GF-D8 (cell line): ENCODE results near the gene C11orf16.
"Not testable (repeated sequence)": the region's sequence is repeated elsewhere in the genome, so short reads cannot be mapped to it uniquely, and the experiment has no call there.

Experiments used
- DNase-seq: peaks from one replicate; lab custom pipeline; 2025; lab: John Stamatoyannopoulos, UW

The C11orf16 gene

DNA sequence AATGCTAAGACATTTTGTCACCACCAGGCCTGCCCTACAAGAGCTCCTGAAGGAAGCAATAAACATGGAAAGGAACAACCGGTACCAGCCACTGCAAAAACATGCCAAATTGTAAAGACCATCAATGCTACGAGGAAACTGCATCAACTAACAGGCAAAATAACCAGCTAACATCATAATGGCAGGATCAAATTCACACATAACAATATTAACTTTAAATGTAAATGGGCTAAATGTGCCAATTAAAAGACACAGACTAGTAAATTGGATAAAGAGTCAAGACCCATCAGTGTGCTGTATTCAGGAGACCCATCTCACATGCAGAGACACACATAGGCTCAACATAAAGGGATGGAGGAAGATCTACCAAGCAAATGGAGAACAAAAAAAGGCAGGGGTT lies 41.6 kb downstream of the C11orf16 start:
- not testable (repeated sequence) for DNase-seq

DNA sequence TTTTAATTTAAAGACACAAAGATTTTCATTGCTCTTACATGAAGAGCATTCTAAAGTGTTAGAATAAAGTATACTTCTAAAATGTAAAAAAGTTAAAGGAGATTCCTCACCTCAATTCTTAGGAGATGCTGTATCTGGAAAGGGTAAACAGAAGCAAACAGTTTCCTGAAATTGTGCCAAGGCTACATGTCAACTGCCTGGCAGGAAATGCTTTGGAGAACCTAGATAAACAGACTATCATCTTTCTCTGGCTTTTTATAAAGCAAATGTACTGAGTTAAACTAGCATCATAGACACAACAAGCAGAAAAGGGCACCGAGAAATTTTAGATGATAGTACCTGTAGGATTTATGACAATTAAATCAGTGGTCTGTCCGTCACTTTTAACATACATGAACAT lies 46.4 kb downstream of the C11orf16 start:
- DNase-seq, result no peak

DNA sequence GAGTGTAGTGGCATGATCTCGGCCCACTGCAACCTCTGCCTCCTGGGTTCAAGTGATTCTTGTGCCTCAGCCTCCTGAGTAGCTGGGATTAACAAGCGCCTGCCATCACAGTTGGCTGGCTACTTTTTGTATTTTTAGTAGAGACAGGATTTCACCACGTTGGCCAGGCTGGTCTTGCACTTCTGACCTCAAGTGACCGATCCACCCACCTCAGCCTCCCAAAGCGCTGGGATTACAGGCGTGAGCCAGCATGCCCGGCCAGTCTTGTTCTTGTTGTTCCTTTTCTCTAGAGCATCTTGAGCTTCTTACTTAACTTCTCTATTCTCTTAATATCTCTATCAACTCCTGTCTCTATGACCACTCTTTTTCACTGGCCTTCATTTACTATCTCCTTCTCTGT lies 51.2 kb downstream of the C11orf16 start:
- DNase-seq, result not testable (repeated sequence)

DNA sequence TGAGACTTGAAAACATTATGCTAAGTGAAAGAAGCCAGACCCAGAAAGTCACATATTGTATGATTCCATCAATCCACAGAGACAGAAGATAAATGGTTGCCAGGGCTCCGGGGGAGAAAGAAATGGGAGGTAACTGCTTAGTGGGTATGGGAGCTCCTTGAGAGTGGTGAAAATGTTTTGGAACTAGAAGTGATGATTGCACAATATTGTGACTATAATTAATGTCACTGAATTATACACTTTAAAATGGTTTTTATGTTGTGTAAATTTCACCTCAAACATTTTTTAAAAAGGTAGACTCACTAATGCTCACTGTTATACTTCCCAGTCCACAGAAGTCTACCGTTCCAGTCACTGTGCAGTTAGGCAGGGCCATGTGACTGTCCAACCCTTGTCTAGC lies 54.0 kb downstream of the C11orf16 start:
- DNase-seq, result no peak

DNA sequence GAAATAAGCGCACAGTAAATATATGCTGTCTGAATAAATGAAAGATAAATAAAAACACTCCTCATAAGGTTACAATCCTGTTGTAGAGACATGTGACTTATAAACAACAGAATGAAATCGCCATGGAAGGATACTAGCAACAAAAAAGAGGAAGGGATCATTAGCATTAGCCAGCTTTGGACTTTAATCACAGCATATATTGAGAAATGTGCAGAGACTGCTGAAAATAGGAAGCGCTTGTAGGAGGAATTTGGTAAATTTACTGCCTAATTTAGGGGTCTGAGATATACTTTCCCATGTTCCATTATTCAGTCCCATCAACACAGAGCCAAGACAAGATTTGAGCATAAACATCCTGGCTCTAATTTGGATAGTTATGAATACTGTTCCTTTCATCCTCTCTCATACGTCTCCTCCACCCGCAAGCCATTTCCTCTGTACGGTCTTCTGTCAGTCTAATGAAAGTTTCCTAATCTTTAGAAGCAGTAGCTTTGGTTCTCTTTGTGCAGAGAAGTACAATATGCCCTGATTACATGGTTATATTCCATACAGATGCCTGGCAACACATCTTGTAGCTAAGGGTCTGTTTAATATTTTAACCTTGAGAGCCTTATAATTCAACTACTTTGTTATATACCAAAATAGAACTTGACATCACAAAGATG lies 58.9 kb downstream of the C11orf16 start:
- DNase-seq, result no peak

DNA sequence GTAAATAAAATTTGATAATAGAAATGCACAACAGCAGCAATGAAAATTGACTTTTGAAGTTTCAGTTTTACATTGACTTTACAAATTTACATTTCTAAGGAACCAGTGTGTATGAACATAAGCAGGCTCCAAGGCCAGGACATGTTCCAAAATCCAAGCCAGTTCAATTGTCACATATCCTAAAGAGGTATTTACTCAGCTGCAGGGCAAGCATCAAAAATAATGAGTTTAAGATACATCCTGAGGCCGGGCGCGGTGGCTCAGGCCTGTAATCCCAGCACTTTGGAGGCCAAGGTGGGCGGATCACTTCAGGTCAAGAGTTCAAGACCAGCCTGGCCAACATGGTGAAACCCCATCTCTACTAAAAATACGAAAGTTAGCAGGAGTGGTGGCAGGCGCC lies 60.8 kb downstream of the C11orf16 start:
- no peak for DNase-seq

DNA sequence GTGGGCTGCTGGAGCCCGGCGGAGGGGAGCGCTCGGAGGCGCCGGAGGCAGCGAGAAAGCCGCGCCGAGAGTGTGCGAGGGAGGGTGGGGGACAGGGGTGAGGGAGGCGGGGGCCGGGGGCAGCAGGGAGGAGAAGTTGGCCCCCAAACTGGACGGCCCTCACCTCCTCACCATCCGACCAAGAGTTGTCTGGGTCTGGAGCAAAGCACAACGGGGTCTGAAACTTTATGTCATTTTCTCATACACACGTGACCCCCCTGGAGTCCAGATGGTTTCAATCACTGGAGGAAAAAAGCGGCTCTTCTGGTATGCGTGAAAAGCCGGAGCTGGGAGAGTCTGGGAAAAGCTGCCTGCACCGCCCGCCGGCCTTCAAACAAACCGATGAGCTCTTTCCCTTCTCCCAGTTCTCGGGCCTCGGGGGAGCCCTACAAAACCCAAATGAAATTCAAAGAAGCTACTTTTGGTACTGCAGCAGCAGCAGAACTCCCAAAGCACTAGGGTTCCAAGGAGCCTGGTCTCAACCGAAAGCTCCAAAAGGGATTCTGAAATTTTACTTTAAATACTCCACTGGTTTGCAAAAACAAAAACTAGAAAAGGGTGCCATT lies 61.5 kb downstream of the C11orf16 start:
- DNase-seq, result no peak

DNA sequence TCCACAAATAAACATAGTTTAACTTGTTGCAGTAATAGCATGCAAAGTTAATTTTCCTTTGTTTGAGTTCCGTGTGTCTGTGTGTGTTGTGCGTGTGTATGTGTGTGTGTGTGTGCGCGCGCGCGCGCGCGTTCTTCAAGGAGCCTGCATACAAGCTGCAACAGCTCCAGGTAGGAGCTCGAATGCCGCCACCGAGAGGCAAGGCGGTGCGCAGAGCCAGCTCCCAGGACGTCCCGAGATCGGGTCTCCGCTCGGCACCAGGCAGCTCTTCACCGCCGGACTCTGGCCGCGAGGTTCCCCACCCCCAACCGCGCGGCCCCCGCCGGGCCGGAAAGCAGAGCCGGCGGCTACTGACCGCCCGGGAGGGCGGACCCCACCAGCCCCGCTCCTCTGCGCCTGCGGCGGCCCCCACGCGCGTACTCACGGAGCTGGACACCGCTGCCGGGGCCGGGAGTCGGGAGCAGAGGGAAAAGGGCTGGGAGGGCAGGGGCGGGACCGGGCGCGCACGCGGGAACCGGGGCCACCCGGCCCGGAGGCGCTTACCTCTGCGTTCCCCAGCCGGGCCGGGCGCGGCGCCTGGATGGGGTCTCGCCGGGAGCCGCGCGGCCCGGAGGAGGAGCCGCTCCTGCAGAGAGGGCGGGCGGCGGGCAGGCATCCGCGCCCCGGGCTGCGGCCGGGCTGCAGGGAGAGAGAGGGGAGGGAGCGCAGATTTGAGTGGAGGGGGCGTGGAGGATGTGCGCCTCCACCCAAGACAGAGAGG lies 62.2 kb downstream of the C11orf16 start:
- DNase-seq, result no peak
